Raji (cell line): ENCODE data around the gene EFNA2.

ENCODE experiments used
- POLR2A ChIP-seq: IDR thresholded peaks from 2 replicates; pipeline ENCODE4 v1.6.1; 2011; ENCODE audit warnings: low read depth, low read length, control low read depth; ENCODE audit not compliant: insufficient read depth

EFNA2 gene

GRCh38 chr19:1262623-1263123 lies 23.0 kb upstream of the EFNA2 start:
- TF ChIP-seq POLR2A = peak; percentile 38; the same call in 1 of the 2 replicates

DNA sequence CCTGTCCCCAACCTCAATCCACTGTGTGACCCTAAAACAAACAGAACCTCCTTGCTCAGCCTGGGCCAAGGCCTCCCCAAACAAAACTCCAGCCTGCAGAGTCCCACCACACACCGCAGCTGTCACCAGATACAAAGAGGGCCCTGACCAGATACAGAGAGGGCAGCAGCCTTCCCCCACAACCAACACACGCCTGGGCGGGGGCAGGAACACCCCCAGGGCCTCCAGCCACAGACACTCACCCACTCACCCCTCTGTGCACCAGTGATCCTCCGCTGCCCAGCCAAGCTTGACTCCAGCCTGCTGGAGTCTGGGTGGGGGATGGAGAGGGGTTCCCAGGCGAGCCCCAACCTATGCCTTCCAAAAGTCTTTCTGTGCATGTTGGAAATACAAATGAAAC lies 22.5 kb upstream of the EFNA2 start:
- TF ChIP-seq POLR2A = no peak

- TF ChIP-seq POLR2A = peak; percentile 67
Observed at GRCh38 chr19:1264801-1265614, 20.7 kb upstream of the EFNA2 start.

- no peak for TF ChIP-seq POLR2A
Observed at GRCh38 chr19:1265615-1266128, 20.0 kb upstream of the EFNA2 start.

- peak; percentile 82 for TF ChIP-seq POLR2A
Observed at GRCh38 chr19:1266129-1266915, 19.4 kb upstream of the EFNA2 start.

GRCh38 chr19:1266916-1267476 lies 18.7 kb upstream of the EFNA2 start:
- peak; percentile 69 for TF ChIP-seq POLR2A

DNA sequence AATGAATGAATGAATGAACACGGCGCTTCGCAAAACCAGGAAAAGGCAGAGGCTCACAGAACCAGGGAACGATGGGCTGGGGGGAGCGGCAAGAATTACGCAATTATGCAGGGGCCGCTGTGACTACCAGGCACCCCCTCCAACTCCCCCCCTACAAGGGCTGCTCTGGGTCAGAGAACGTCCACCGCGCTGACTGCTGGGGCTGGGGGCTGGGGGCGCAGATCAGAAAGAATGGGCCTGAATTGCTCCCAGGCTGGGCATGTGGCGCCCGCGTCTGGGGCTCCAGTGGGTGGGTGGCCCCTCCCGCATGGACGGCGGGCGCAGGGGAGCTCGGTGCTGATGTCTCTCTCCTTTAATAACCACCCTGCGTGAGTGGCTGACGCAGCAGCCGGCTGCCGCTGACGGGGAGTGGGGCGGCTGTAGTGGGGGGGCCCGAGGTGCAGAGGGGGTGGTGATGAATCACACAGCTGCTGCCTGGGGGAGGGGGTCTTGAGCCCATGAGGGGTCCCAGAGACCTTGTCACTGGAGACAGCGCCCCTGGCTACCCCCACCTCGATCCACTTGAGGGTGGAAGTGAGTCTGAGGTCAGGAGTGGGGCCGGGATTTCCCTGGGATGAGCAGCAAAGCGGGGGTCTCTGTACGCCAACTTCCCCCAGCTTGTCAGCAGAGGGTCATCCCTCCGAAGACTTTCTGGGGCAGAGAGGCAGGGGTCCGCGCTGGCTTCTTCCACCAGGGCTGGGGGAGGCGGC lies 18.0 kb upstream of the EFNA2 start:
- TF ChIP-seq POLR2A = no peak

GRCh38 chr19:1268226-1269064 lies 17.2 kb upstream of the EFNA2 start:
- TF ChIP-seq POLR2A = no peak; the same call in 1 of the 2 replicates

DNA sequence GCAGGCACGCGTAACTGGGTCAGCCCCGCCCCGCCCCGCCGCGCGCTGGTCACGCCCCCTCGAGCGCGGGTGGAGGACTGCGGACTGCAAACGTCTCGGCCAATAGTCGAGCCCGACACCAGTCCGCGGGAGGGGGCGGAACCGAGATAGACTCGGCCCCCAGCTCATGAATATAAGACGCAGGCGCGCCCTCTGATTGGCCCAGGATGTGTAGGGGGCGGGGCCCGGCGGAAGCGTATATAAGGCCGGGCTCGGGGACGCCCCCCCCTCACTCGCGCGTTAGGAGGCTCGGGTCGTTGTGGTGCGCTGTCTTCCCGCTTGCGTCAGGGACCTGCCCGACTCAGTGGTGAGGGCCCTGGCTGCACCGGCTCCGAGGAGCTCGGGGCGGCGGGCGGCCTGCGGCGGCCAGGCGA lies 16.6 kb upstream of the EFNA2 start, which contains the start of gene CIRBP:
Gene CIRBP, plus strand, starts transcription at position 268 of the 413 bp plus-strand sequence. CDS start 1,602 bp downstream, outside the sequence.
- TF ChIP-seq POLR2A = peak; percentile 96

DNA sequence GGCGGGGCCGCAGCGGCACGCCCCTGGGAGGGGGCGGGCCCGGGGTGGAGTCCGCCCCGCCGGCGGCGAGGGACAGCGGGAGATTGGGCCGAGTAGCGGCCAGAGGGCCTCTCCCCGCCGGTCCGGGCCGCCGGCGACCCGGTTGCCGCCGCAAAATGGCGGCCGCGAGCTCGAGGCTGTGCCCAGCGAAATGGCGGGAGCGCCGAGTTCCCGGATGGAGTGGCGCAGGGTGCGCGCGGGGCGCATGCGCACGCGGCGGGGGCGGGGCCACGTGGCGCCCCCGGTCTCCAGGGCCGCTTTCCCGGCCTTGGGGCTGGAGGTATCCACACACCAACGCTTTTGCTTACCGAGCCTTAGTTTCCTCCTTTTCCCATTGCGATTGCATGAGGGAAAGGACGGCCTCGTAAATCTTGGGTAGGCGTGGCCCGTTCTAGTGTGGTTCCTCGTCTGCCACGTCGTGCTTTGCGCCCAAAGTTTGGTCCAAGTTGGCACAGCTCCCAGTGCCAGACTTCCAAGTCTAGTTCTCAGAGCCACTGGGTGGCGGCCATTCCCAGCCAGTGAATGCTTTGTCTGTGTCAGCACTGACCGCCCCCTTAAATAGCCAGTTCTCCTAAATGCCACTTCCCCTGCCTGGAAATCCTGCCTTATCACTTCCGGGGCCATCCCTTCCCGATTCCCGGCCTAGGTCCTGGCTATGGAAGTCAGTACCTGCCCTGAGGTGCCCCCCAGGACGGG lies 16.0 kb upstream of the EFNA2 start:
- peak; percentile 83 for TF ChIP-seq POLR2A

DNA sequence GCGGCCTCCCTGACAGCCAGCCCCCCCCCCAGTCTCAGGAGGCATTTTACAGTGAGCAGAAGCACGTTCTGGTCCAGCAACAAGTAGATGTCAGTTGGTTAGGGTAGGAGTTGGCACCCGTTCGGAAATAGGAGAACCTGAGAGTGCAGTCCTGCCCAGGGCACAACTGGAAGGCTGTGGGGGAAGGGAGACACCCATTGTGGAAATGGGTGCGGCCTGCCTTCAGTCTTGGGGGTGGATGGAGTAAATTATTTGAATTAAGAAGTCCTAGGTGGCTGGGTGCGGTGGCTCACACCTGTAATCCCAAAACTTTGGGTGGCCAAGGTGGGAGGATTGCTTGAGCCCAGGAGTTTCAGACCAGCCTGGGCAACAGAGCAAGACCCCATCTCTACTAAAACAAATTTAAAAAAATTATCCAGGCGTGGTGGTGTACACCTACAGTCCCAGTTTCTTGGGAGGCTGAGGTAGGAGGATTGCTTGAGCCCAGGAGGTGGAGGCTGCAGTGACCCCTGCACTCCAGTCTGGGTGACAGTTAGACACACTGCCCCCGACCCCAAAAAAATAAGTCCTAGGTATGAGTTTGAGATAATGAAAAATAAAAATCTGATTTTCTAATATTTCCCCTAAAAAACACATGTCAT lies 15.3 kb upstream of the EFNA2 start:
- no peak for TF ChIP-seq POLR2A

- TF ChIP-seq POLR2A = peak; percentile 36; the same call in 1 of the 2 replicates
Observed at GRCh38 chr19:1270854-1271527, 14.7 kb upstream of the EFNA2 start.
